ENCODE data around the gene BTBD10.
"Not testable (repeated sequence)": the region's sequence is repeated elsewhere in the genome, so short reads cannot be mapped to it uniquely, and the experiment has no call there.

Gene BTBD10

DNA sequence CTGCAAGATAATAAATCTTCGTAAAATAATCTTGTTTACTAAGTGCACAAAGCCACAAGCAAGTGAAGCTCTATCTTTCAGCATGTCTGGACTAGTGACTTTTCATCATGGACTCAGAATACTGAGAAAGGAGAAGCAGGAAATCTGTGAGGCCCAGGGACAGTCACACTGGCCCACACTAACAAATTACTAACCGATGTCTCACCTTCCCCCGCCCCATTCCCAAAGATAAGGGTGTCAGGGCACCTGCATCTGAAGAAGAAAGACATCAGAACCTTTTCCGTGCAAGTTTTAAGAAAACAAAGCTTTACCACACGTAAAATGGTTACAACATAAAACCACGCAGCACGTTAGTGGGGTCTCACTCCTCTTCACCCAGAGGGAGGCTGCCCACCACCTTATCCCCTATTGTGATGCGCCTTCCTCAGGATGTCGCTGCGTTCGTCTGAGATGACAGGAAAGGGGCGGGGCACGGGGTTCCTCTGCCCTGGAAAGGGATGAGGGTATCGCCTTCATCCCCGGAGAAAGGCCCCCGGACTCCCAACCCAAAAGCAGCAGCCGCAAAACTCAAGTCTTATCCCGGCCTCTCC is 616 bp downstream of the BTBD10 start:
- Mint-ChIP-seq H3K4me1 (ENCODE audit: low read depth) (peaks cover 51% of the 10 kb centered on the region), H3K36me3 (peaks cover 6% of the 10 kb centered on the region), H3K9me3 (ENCODE audit: low read depth) (no peaks in the 10 kb centered on the region)

DNA sequence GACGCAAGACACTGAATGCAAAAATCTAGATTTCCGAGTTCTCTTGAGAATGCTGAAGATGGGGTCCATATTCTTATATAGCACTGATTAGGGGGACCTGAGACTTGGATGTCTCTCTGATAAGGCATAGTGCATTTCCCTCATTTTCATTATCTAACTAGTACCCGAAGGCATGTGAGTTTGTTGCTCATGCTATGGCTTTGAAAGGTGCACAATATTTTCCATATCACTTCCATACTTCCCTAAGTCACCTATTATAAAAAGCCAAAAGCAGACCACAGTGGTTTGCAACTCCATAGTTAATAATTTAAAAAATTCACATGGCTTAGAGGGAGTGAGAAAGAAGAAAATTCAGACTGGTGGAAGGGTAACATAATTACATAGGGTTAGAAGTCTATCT is 1.7 kb downstream of the BTBD10 start:
- Mint-ChIP-seq H3K27me3 (no peaks in the 10 kb centered on the region), H3K4me1 (ENCODE audit: low read depth) (peaks cover 58% of the 10 kb centered on the region), H3K9me3 (ENCODE audit: low read depth) (no peaks in the 10 kb centered on the region), H3K4me3 (peak overlapping the region; percentile 99), H3K27ac (peak overlapping the region; percentile 22), H3K36me3 (peaks cover 6% of the 10 kb centered on the region)

More for the DNA sequence above, 616 bp downstream of the BTBD10 start:
- H3K27me3 Mint-ChIP-seq = no peaks in the 10 kb centered on the region
- peak overlapping the region; percentile 99 for H3K4me3 Mint-ChIP-seq
- peak overlapping the region; percentile 98 for H3K27ac Mint-ChIP-seq

DNA sequence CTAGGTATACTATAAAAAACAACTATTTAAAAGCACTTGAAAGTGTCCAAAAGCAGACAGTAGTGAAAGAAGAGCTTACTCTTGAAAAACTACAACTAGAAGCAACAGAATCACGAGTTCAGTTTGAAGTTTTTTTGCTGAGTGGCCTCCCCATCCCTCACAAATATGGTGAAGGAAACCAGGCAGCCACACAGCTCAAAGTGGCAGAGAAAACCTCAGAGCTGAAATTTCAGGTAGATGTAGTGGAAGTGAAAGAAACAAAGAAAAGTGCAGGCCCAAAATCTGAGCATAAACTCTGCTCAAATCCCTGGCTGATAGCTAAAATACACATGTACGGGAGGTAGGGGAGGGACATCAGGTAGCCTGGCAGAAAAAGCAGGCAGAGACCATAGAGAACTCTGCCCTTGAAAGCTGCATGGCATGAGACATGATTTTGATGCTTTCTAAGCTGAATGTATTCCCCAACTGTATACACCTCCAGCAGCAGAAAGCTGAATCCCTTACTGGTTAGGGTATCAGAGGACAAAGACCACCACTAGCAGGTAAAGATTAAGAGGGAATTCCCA is 12.1 kb downstream of the BTBD10 start:
- Mint-ChIP-seq H3K27ac (peak overlapping the region; percentile 50), H3K9me3 (ENCODE audit: low read depth) (peaks cover 5% of the 10 kb centered on the region), H3K4me1 (ENCODE audit: low read depth) (peaks cover 57% of the 10 kb centered on the region), H3K36me3 (peaks cover 13% of the 10 kb centered on the region), H3K4me3 (peak overlapping the region; percentile 28), H3K27me3 (no peaks in the 10 kb centered on the region)

DNA sequence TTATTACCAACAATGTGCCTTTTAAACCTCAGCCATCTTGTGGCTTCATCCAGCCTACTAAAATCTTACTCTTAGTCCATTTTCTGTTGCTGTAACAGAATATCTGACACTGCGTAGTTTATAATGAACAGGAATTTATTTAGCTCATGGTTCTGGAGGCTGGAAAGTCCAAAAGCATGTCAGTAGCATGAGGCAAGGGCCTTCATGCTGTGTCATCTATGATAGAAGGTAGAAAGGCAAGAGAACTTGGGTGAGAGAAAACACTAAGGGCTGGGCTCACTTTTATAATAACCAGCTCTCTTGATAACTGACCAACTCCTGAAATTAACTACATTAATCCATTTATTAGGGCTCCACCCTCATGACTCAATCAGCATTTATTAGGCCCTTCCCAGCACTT is 13.5 kb downstream of the BTBD10 start:
- no peak overlapping the region for H3K27ac Mint-ChIP-seq
- no peak overlapping the region for H3K4me3 Mint-ChIP-seq
- H3K36me3 Mint-ChIP-seq = peaks cover 13% of the 10 kb centered on the region
- no peaks in the 10 kb centered on the region for H3K27me3 Mint-ChIP-seq
- peaks cover 5% of the 10 kb centered on the region for H3K9me3 Mint-ChIP-seq (ENCODE audit: low read depth)
- peaks cover 56% of the 10 kb centered on the region for H3K4me1 Mint-ChIP-seq (ENCODE audit: low read depth)

DNA sequence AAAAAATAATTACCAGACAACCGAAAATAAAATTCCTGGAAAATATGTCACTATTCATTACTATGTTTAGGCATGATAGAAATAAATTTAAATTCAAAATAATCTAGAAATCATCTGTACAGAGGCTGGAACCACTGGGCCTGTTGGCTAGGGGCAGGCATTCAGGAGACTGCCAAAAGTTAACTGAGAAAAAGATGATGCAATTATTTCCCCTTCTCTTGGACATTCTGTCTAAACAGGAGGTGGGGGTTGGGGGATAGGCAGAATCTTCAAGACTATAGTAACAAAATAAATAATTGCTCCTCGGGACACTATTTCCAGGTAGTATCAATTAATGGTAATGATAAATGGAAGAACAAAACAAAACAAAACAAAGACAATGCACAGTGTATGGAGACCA is 14.1 kb downstream of the BTBD10 start:
- H3K27me3 Mint-ChIP-seq = no peaks in the 10 kb centered on the region
- H3K36me3 Mint-ChIP-seq = peaks cover 13% of the 10 kb centered on the region
- H3K9me3 Mint-ChIP-seq (ENCODE audit: low read depth) = peaks cover 5% of the 10 kb centered on the region
- no peak overlapping the region for H3K4me3 Mint-ChIP-seq
- H3K4me1 Mint-ChIP-seq (ENCODE audit: low read depth) = peaks cover 59% of the 10 kb centered on the region
- no peak overlapping the region for H3K27ac Mint-ChIP-seq

DNA sequence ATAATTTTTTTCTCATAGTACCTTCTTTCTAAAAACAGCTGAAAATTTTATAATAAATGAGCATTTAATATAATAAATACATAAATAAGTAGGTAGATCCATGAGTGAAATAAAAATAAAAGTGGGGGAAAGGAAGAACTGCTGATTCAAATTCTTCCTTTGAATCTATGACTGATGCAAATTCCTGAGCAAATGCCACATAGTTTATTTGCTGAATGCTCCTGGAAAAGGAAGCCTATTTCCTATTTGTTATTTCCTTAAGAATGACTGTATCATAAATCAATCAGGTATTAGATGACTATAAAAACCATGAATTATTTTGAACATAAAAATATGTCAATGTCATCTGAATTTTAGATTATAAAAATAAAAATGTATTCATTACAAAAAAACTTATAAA is 16.6 kb downstream of the BTBD10 start:
- H3K4me1 Mint-ChIP-seq (ENCODE audit: low read depth) = peaks cover 57% of the 10 kb centered on the region
- H3K27ac Mint-ChIP-seq = no peak overlapping the region
- peaks cover 6% of the 10 kb centered on the region for H3K36me3 Mint-ChIP-seq
- peaks cover 5% of the 10 kb centered on the region for H3K9me3 Mint-ChIP-seq (ENCODE audit: low read depth)
- no peaks in the 10 kb centered on the region for H3K27me3 Mint-ChIP-seq
- H3K4me3 Mint-ChIP-seq = no peak overlapping the region

DNA sequence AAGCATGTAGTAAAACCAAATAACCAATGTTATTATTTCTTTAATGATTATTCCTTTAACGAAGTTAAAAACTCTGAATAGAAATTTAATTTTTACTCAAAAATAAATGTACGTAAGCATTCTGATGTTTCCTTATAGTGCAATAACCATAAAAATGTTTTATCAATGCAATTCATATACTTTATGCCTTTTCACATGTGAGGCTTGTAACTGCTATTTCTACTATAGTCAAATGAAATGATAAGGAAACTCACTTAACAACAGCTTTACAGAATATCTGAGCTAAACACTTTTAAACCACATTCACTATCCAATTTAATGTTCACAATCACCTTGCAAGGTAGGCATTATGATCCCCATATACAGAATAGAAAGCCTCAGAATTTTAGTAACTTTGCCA is 17.4 kb downstream of the BTBD10 start:
- H3K27me3 Mint-ChIP-seq = no peaks in the 10 kb centered on the region
- H3K9me3 Mint-ChIP-seq (ENCODE audit: low read depth) = peaks cover 5% of the 10 kb centered on the region
- H3K4me1 Mint-ChIP-seq (ENCODE audit: low read depth) = peaks cover 52% of the 10 kb centered on the region
- H3K4me3 Mint-ChIP-seq = no peak overlapping the region
- H3K27ac Mint-ChIP-seq = no peak overlapping the region
- peaks cover 3% of the 10 kb centered on the region for H3K36me3 Mint-ChIP-seq

DNA sequence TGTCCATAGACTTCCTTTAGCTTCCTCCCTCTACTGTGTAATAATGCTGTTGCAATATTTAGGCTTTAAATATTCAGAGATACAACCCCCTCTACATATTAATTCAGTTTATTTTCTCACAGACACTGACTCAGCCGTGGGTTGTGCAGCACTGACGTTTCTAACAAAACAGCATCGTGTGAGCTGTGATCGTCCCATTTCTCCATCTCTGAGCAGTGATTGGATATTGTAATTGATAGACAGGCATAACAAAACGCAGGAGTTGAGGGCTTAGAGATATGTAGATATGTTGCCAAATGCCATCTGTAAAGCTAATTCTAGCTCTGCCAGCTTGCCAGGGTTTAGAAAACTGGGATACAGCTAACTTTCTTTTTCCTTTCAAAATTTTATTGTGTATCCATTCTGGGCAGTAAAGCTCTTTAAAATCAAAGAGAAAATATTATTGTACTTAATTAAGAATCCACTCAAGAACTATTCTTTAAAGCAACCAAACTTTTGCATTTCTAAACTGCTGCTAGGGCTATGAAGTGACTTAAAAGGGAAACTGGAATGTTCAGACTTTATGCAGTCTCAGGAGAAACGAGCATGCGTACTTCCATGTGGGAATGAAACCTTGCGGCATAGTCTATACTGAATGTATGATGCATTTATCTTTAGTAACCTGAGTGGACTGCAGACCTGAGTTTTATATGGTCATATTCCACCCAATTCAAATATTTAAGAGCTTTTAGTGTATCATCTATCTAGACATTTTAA is 22.7 kb downstream of the BTBD10 start:
- no peaks in the 10 kb centered on the region for H3K27me3 Mint-ChIP-seq
- H3K4me3 Mint-ChIP-seq = no peak overlapping the region
- H3K9me3 Mint-ChIP-seq (ENCODE audit: low read depth) = no peaks in the 10 kb centered on the region
- peaks cover 9% of the 10 kb centered on the region for H3K36me3 Mint-ChIP-seq
- no peak overlapping the region for H3K27ac Mint-ChIP-seq
- H3K4me1 Mint-ChIP-seq (ENCODE audit: low read depth) = peaks cover 48% of the 10 kb centered on the region

DNA sequence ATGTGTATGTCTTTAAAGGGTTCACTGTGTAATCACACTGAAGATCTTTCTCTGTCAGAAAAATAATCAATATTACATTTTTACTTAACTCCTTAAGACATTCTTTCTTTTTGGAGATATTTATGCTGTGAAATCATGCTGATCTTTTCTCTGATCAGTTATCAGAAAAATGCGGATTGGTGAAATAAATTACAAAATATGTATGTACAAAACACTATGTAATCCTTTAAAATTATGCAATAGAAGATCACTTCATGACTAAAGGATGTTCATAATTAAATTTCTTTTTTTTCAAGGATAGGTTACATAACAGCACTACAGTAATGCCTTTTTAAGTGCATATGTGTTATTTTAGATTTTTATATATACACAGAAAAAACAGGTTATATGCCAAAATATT is 24.7 kb downstream of the BTBD10 start:
- no peak overlapping the region for H3K4me3 Mint-ChIP-seq
- peaks cover 49% of the 10 kb centered on the region for H3K4me1 Mint-ChIP-seq (ENCODE audit: low read depth)
- no peaks in the 10 kb centered on the region for H3K9me3 Mint-ChIP-seq (ENCODE audit: low read depth)
- H3K27ac Mint-ChIP-seq = no peak overlapping the region
- no peaks in the 10 kb centered on the region for H3K27me3 Mint-ChIP-seq
- H3K36me3 Mint-ChIP-seq = peaks cover 15% of the 10 kb centered on the region

DNA sequence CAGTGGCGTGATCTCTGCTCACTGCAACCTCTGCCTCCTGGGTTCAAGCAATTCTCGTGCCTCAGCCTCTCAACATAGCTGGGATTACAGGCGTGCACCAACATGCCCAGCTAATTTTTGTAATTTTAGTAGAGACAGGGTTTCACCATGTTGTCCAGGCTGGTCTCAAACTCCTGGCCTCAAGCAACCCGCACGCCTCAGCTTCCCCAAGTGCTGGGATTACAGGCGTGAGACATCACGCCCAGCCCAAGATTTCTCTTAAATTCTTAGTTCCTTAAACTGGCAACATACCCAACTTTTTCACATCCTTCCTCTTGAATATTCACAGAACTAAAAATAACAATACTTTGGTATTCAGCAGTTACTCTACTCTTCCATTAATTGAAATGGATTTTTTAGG is 26.2 kb downstream of the BTBD10 start:
- H3K27ac Mint-ChIP-seq = not testable (repeated sequence)
- Mint-ChIP-seq H3K4me1 (ENCODE audit: low read depth) (peaks cover 46% of the 10 kb centered on the region), H3K36me3 (peaks cover 19% of the 10 kb centered on the region)

DNA sequence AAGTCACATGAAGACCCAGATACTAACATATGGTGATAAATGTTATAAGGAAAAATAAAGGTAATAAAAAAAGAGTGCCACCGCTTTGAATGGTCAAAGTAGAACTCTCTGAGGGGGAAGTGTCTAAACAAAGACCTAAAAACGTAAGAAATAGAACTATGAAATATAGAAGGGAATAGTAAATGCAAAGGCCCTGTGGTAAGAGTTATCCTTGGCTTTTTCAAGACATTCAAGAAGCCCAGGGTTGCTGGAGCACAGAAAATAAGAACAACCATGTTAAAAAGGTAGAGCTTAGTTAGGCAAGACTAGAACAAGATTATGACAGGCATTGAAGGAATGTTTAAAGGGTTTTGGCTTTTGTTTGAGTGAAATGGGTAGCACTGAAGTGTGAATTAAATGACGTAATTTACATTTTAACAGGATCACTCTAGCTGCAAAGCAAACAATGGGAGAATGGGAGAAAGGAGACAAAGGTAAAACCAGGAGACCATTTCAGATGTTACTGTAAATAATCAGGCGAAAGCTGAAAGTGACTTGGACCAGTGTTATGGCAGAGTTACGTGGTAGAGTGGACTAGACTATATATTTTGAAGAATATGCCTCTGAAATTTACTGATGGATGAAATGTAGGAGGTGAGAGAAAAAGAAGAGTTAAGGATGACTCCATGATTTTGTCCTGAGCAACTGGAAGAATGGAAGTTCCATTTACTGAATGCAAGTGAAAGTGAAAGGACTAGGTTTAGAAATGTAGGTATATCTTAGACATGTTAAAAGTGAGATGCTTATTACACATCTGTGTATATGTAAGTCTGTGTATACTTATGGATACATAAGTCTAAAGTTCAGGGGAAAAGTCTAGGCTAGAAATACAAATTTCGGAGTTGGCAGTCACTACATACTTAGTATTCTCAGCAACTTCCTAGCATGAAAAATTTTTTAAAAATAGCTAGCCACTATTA is 28.5 kb downstream of the BTBD10 start:
- Mint-ChIP-seq H3K4me3 (no peak overlapping the region), H3K9me3 (ENCODE audit: low read depth) (peaks cover 6% of the 10 kb centered on the region), H3K27me3 (no peaks in the 10 kb centered on the region), H3K27ac (peak overlapping the region; percentile 58), H3K4me1 (ENCODE audit: low read depth) (peaks cover 38% of the 10 kb centered on the region), H3K36me3 (peaks cover 22% of the 10 kb centered on the region)

More for the DNA sequence above, 26.2 kb downstream of the BTBD10 start:
- H3K9me3 Mint-ChIP-seq (ENCODE audit: low read depth); H3K27me3 Mint-ChIP-seq; H3K4me3 Mint-ChIP-seq: not testable (repeated sequence)

DNA sequence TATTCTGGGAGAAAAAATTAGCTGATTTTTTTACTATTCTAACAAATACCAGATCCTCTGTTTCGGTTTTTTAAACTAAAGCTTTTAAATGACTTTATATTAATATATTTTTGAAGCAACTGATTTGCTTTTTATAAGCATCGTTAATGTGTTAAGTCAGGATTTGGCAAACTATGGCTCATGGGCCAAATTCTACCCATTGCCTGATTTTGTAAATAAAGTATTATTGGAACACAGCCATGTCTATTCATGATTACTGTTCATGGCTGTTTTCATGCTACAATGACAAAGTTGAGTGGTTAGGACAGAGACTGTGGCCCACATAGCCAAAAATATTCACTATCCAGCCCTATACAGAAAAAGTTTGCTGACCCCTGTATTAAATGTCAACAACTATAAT is 29.6 kb downstream of the BTBD10 start:
- Mint-ChIP-seq H3K4me3 (no peak overlapping the region), H3K4me1 (ENCODE audit: low read depth) (peaks cover 41% of the 10 kb centered on the region), H3K36me3 (peaks cover 24% of the 10 kb centered on the region), H3K9me3 (ENCODE audit: low read depth) (peaks cover 14% of the 10 kb centered on the region), H3K27me3 (no peaks in the 10 kb centered on the region), H3K27ac (no peak overlapping the region)

DNA sequence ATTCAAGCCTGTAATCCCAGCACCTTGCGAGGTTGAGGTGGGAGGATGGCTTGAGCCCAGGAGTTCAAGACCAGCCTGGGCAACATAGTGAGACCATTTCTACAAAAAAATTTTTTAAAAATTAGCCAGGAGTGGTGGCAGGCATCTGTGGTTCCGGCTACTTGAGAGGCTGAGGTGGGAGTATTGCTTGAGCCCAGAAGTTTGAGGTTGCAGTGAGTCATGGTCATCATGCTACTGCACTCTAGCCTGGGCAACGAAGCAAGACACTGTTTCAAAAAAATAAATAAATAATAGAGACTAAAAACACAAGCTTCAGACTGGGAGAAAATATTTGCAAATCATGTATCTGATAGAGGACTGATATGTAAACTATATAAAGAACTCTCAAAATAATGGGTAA is 33.2 kb downstream of the BTBD10 start:
- Mint-ChIP-seq H3K4me1 (ENCODE audit: low read depth) (peaks cover 38% of the 10 kb centered on the region), H3K36me3 (peaks cover 34% of the 10 kb centered on the region), H3K27ac (no peak overlapping the region), H3K27me3 (no peaks in the 10 kb centered on the region), H3K9me3 (ENCODE audit: low read depth) (peaks cover 24% of the 10 kb centered on the region), H3K4me3 (no peak overlapping the region)

DNA sequence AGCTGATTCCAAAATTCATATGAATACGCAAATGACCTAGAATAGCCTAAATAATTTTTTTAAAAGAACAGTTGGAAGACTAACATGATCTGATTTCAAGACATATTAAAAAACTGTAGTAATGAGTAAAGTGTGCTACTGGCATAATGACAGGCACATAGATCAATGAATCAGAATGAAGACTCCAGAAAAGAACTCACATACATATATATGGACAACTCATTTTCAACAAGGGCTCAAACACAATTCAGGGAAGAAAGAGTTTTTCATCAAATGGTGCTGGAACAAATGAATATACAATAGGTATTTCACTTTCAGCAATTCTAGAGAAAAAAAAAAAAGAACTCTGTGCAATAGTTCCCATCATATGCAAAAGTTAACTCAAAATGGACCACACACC is 33.7 kb downstream of the BTBD10 start:
- Mint-ChIP-seq H3K36me3 (peaks cover 32% of the 10 kb centered on the region), H3K4me1 (ENCODE audit: low read depth) (peaks cover 38% of the 10 kb centered on the region), H3K27me3 (no peaks in the 10 kb centered on the region), H3K27ac (no peak overlapping the region), H3K9me3 (ENCODE audit: low read depth) (peaks cover 24% of the 10 kb centered on the region), H3K4me3 (no peak overlapping the region)

DNA sequence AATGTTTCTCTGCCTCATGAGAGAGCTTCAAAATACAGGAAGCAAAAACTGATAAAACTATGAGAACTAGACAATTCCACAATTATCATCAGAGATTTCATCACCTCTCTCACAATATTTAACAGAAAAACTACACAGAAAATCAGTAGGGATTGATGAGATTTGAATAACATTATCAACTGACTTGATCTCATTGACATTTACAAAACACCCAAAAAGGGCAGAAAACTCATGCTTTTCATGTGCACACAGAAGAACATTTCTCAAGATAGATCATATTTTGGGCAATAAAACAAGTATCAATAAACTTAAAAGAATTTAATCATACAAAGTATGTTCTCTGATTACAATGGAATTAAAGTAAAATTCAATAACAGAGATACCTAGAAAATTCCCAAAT is 35.6 kb downstream of the BTBD10 start:
- no peaks in the 10 kb centered on the region for H3K27me3 Mint-ChIP-seq
- peaks cover 41% of the 10 kb centered on the region for H3K4me1 Mint-ChIP-seq (ENCODE audit: low read depth)
- H3K9me3 Mint-ChIP-seq (ENCODE audit: low read depth) = peaks cover 24% of the 10 kb centered on the region
- H3K27ac Mint-ChIP-seq = no peak overlapping the region
- H3K4me3 Mint-ChIP-seq = no peak overlapping the region
- peaks cover 31% of the 10 kb centered on the region for H3K36me3 Mint-ChIP-seq

Measured in activated naive CD8-positive, alpha-beta T cell (primary cell).